Adrenal gland (tissue), 12 donors: Measurements from ENCODE around the gene NEGR1. TPM values are rescaled to one million over a fixed set of nuclear protein-coding genes. Genes with fewer than 3 reads are reported as not detected.

Experiments used
- DNase-seq, 7 donors: peaks; one replicate each; pipeline ENCODE4 v3.0.0-alpha.2; 2019 to 2020
- H3K27ac ChIP-seq, 5 donors: fragments of 200-600 bp; sonication (generic) in 4 of 5; 1 replicate in 3 of 5; 2 replicates in 2 of 5; pipeline versions ENCODE4 v1.5.1 to v1.8.0; 2016 to 2020; ENCODE audit warnings: mild to moderate bottlenecking in 1 of 5
- H3K27me3 ChIP-seq: fragments of 200-600 bp; 2 replicates; pipeline ENCODE4 v1.8.0; 2021
- H3K36me3 ChIP-seq, 2 donors: fragments of 200-600 bp; replicated peaks in 1 of 2; 1 replicate in 1 of 2; 2 replicates in 1 of 2; pipeline versions ENCODE4 v1.5.1 to v1.8.0; 2018 to 2022
- H3K4me1 ChIP-seq, 2 donors: fragments of 200-600 bp; replicated peaks in 1 of 2; 1 replicate in 1 of 2; 2 replicates in 1 of 2; pipeline versions ENCODE4 v1.5.1 to v1.8.0; 2018 to 2021
- H3K4me3 ChIP-seq, 4 donors: fragments of 200-600 bp; sonication (generic) in 3 of 4; one replicate each; pipeline ENCODE4 v1.5.1; 2016 to 2018
- H3K9me3 ChIP-seq, 3 donors: fragments of 200-600 bp; sonication (generic) in 1 of 3; replicated peaks in 1 of 3; 1 replicate in 2 of 3; 2 replicates in 1 of 3; pipeline versions ENCODE4 v1.5.1 to v1.8.0; 2016 to 2021
- CTCF ChIP-seq, 6 experiments: fragments of 450-650 bp in 4 of 6; fragments of 200-600 bp in 2 of 6; sonication (generic) in 1 of 6; IDR thresholded peaks; 1 replicate in 5 of 6; 2 replicates in 1 of 6; pipeline versions ENCODE4 v1.5.1 to v1.8.0; 2016 to 2021; ENCODE audit warnings: antibody characterized with exemption in 6 of 6, mild to moderate bottlenecking in 2 of 6, moderate library complexity in 1 of 6
- POLR2A ChIP-seq, 2 donors: fragments of 450-650 bp; IDR thresholded peaks; one replicate each; pipeline ENCODE4 v1.6.1; 2017; ENCODE audit warnings: antibody characterized with exemption in 2 of 2, mild to moderate bottlenecking in 2 of 2, moderate library complexity in 1 of 2
- WGBS, 4 donors: extraction: QIAGEN DNeasy Blood & Tissue Kit in 2 of 4; methylation state at CpG; one replicate each; pipeline versions ENCODE4 v1.1.5 to v1.1.7; 2013 to 2017; 5-methylcytosine and 5-hydroxymethylcytosine counted together
- intact Hi-C, 2 donors: fragments of 100-400 bp; cut with DNase I; formaldehyde crosslinking; loops; one replicate each; pipeline versions ENCODE4 v1.14.1 to v1.15.0; 2022 to 2023
- polyA plus RNA-seq, 3 donors: library from polyadenylated mRNA; stranded (reverse); fragments of 200-250 nt in 2 of 3; fragments of 350-450 nt in 1 of 3; fragmentation: Illumina TruSeq in 1 of 3; extraction: RNeasy Lipid Tissue Mini Kit (QIAGEN cat#74804) in 1 of 3; gene quantifications; one replicate each; pipeline ENCODE4 v1.2.3, GENCODE V29; 2013 to 2014
- total RNA-seq, 9 donors: library from RNA; depleted of rRNA in 4 of 9; stranded (reverse); fragments of >200 nt in 4 of 9; fragments of 120-200 nt in 1 of 9; fragmentation: NEBNext Ultra II Directional in 1 of 9; extraction: Animal tissue kit (Norgen Biotek cat#: 25700) in 1 of 9; gene quantifications; one replicate each; pipeline versions ENCODE4 v1.1.0 to v1.2.4, GENCODE V29; 2013 to 2023
- donor health status: healthy with polysubstance abuse.
- donor health status: Bipolar disorder and iron deficiency.
- donor health status: DM: yes; HTN: yes; CAD: no.
- donor health status: DM: no; HTN: no; CAD: no.
- donor health status: DM: no; HTN: no; CAD: no.
- donor health status: DM: yes; HTN: yes; CAD: no.

The NEGR1 gene
- total and polyA plus RNA-seq, 12 donors, result 1.1 to 7.4 (median 4.0) TPM

GRCh38 chr1:71698186-71698585 is 584.2 kb downstream of the NEGR1 start:
- Histone ChIP-seq H3K4me1 (no peaks in the 10 kb centered on the region), H3K4me3 (no peak overlapping the region), H3K27ac (no peak overlapping the region), H3K27me3 (no peaks in the 10 kb centered on the region), H3K36me3 (no peaks in the 10 kb centered on the region), H3K9me3 (no peaks in the 10 kb centered on the region)
- TF ChIP-seq POLR2A (IDR thresholded peaks at IDR 0.05) (no peak), CTCF (IDR thresholded peaks at IDR 0.05) (no peak)
- no peak for DNase-seq
- WGBS, 4 donors, result 42 to 48% (median 45%) methylated on average over 1 of the region's 1 CpG
- intact Hi-C loops, result no loop called here

DNA sequence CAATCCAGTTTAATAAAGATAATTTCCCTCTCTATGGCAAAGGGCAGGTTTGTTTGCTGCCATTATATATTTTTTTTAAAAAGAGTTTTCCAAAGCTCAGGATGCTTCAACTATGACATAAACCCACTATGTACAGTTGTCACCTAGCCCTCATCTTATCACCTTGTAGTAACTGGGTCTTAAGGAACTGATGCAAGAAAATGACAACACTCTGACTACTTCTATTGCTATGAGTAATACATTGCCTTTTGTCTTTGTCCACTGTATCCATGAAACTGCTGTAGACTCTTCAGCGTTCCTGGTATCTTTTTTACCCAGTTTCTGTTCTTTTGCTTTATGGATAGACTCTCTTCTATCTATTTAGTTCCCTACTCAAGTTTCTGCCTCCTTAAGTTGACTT is 586.5 kb downstream of the NEGR1 start:
- TF ChIP-seq POLR2A (IDR thresholded peaks at IDR 0.05) (no peak), CTCF (IDR thresholded peaks at IDR 0.05) (no peak)
- Histone ChIP-seq H3K9me3 (no peaks in the 10 kb centered on the region), H3K4me1 (no peaks in the 10 kb centered on the region), H3K27ac (no peak overlapping the region), H3K27me3 (no peaks in the 10 kb centered on the region), H3K36me3 (no peaks in the 10 kb centered on the region), H3K4me3 (no peak overlapping the region)
- WGBS, 4 donors, result 57 to 85% (median 69%) methylated on average over 1 of the region's 1 CpG
- no peak for DNase-seq
- intact Hi-C loops, result no loop called here

- DNase-seq, result no peak
- intact Hi-C loops, result no loop called here
- H3K4me1 ChIP-seq, result no peaks in the 10 kb centered on the region
- H3K27me3 ChIP-seq, result no peaks in the 10 kb centered on the region
- 56 to 66% (median 60%) methylated on average over 1 of the region's 1 CpG for WGBS, 4 donors
- no peaks in the 10 kb centered on the region for H3K36me3 ChIP-seq
- H3K4me3 ChIP-seq, result no peak overlapping the region
- TF ChIP-seq CTCF (IDR thresholded peaks at IDR 0.05) (no peak), POLR2A (IDR thresholded peaks at IDR 0.05) (no peak)
- no peaks in the 10 kb centered on the region for H3K9me3 ChIP-seq
- H3K27ac ChIP-seq, result no peak overlapping the region
Observed at GRCh38 chr1:71695084-71695483, 587.3 kb downstream of the NEGR1 start.

- no peak overlapping the region for H3K27ac ChIP-seq
- DNase-seq, result no peak
- TF ChIP-seq POLR2A (IDR thresholded peaks at IDR 0.05), result no peak
- TF ChIP-seq CTCF (IDR thresholded peaks at IDR 0.05), result no peak
- H3K4me3 ChIP-seq, result no peak overlapping the region
- H3K9me3 ChIP-seq, result no peaks in the 10 kb centered on the region
- H3K27me3 ChIP-seq, result no peaks in the 10 kb centered on the region
- intact Hi-C loops, result no loop called here
- no peaks in the 10 kb centered on the region for H3K4me1 ChIP-seq
- H3K36me3 ChIP-seq, result no peaks in the 10 kb centered on the region
Observed at GRCh38 chr1:71693581-71693980, 588.8 kb downstream of the NEGR1 start.
